ENCODE results near the gene SPRR5.
A peak's percentile ranks its signal among the peaks of the same experiment; 100 is the strongest.

SPRR5 gene

GRCh38 chr1:152986578-152986977, 39.6 kb downstream of the SPRR5 start:
- Histone ChIP-seq H3K4me2 (ENCODE audit: low read length) (no peak overlapping the region), H3K36me3 (ENCODE audit: control insufficient read depth, insufficient read depth, low read length) (no peaks in the 10 kb centered on the region), H2BK5ac (ENCODE audit: low read length) (no peak overlapping the region), H3K9ac (ENCODE audit: low read length) (no peak overlapping the region), H2BK15ac (replicated peaks; ENCODE audit: low read depth) (no peak overlapping the region), H3K23ac (ENCODE audit: low read length) (no peak overlapping the region), H3K4me3 (ENCODE audit: low read length) (no peak overlapping the region), H3K79me2 (ENCODE audit: control insufficient read depth, insufficient read depth, low read length) (no peaks in the 10 kb centered on the region), H3K4ac (ENCODE audit: low read depth, low read length) (no peak overlapping the region), H3K18ac (ENCODE audit: low read length) (no peak overlapping the region), H3K27ac (ENCODE audit: low read depth, low read length) (no peak overlapping the region), H3K56ac (ENCODE audit: low read length) (no peak overlapping the region), H3K27me3 (ENCODE audit: insufficient read depth, low read length, poor library complexity) (no peaks in the 10 kb centered on the region), H2BK120ac (ENCODE audit: low read depth, low read length) (no peak overlapping the region), H2AK5ac (ENCODE audit: low read length) (no peak overlapping the region), H4K8ac (ENCODE audit: low read depth, low read length) (no peak overlapping the region), H3K79me1 (ENCODE audit: low read length) (no peaks in the 10 kb centered on the region), H4K5ac (ENCODE audit: low read length) (no peak overlapping the region), H3K4me1 (ENCODE audit: control insufficient read depth, low read depth, low read length) (no peaks in the 10 kb centered on the region)
- no peak for DNase-seq
- WGBS (ENCODE audit: extremely low coverage, insufficient coverage, low lambda C conversion rate), result no CpG with 5 or more reads among the region's 2 CpGs

DNA sequence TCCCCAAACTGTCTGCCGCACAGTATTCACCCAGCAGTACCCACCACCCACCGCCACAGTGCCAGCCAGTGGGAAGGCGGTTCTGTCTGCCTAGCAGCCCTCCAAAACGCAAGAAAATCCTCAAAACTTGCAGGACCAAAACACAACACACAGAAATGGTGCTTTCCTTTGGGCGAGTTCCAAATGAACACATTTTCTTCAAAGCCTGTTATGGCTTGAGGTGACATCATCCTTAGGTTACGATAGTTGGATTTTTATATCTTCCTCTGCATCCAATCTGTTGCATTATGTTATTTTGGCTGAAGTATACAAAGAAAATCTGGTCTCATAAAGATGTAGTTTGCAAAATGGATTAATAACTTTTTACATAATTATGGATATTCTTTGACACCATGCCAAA, 46.2 kb downstream of the SPRR5 start:
- Histone ChIP-seq H3K27ac (ENCODE audit: low read depth, low read length) (no peak overlapping the region), H2AK5ac (ENCODE audit: low read length) (no peak overlapping the region), H4K8ac (ENCODE audit: low read depth, low read length) (no peak overlapping the region), H3K79me1 (ENCODE audit: low read length) (no peaks in the 10 kb centered on the region), H4K5ac (ENCODE audit: low read length) (no peak overlapping the region), H2BK15ac (replicated peaks; ENCODE audit: low read depth) (no peak overlapping the region), H3K4me1 (ENCODE audit: control insufficient read depth, low read depth, low read length) (no peaks in the 10 kb centered on the region), H3K4ac (ENCODE audit: low read depth, low read length) (no peak overlapping the region), H3K36me3 (ENCODE audit: control insufficient read depth, insufficient read depth, low read length) (no peaks in the 10 kb centered on the region), H2BK120ac (ENCODE audit: low read depth, low read length) (no peak overlapping the region), H3K23ac (ENCODE audit: low read length) (no peak overlapping the region), H3K27me3 (ENCODE audit: insufficient read depth, low read length, poor library complexity) (no peaks in the 10 kb centered on the region), H2BK5ac (ENCODE audit: low read length) (no peak overlapping the region), H3K4me3 (ENCODE audit: low read length) (no peak overlapping the region), H3K56ac (ENCODE audit: low read length) (no peak overlapping the region), H3K4me2 (ENCODE audit: low read length) (no peak overlapping the region), H3K9ac (ENCODE audit: low read length) (no peak overlapping the region), H3K18ac (ENCODE audit: low read length) (no peak overlapping the region), H3K79me2 (ENCODE audit: control insufficient read depth, insufficient read depth, low read length) (no peaks in the 10 kb centered on the region)
- no peak for DNase-seq
- WGBS (ENCODE audit: extremely low coverage, insufficient coverage, low lambda C conversion rate), result no CpG with 5 or more reads among the region's 6 CpGs

GRCh38 chr1:152995842-152996241, 48.8 kb downstream of the SPRR5 start:
- no peak overlapping the region for H3K9ac ChIP-seq (ENCODE audit: low read length)
- no peak for DNase-seq
- no peak overlapping the region for H3K4ac ChIP-seq (ENCODE audit: low read depth, low read length)
- no peak overlapping the region for H4K5ac ChIP-seq (ENCODE audit: low read length)
- H3K79me1 ChIP-seq (ENCODE audit: low read length), result no peaks in the 10 kb centered on the region
- no peak overlapping the region for H2BK120ac ChIP-seq (ENCODE audit: low read depth, low read length)
- no peak overlapping the region for H3K23ac ChIP-seq (ENCODE audit: low read length)
- no peak overlapping the region for H4K8ac ChIP-seq (ENCODE audit: low read depth, low read length)
- H2BK15ac ChIP-seq (replicated peaks; ENCODE audit: low read depth), result no peak overlapping the region
- H2BK5ac ChIP-seq (ENCODE audit: low read length), result no peak overlapping the region
- no peak overlapping the region for H2AK5ac ChIP-seq (ENCODE audit: low read length)
- no CpG with 5 or more reads among the region's 1 CpG for WGBS (ENCODE audit: extremely low coverage, insufficient coverage, low lambda C conversion rate)
- no peak overlapping the region for H3K18ac ChIP-seq (ENCODE audit: low read length)
- H3K4me3 ChIP-seq (ENCODE audit: low read length), result no peak overlapping the region
- H3K79me2 ChIP-seq (ENCODE audit: control insufficient read depth, insufficient read depth, low read length), result no peaks in the 10 kb centered on the region
- H3K56ac ChIP-seq (ENCODE audit: low read length), result no peak overlapping the region
- no peaks in the 10 kb centered on the region for H3K36me3 ChIP-seq (ENCODE audit: control insufficient read depth, insufficient read depth, low read length)
- no peaks in the 10 kb centered on the region for H3K27me3 ChIP-seq (ENCODE audit: insufficient read depth, low read length, poor library complexity)
- no peak overlapping the region for H3K27ac ChIP-seq (ENCODE audit: low read depth, low read length)
- peaks cover 7% of the 10 kb centered on the region for H3K4me1 ChIP-seq (ENCODE audit: control insufficient read depth, low read depth, low read length)
- H3K4me2 ChIP-seq (ENCODE audit: low read length), result no peak overlapping the region

GRCh38 chr1:152996633-152997400, 49.8 kb downstream of the SPRR5 start:
- H3K4me3 ChIP-seq (ENCODE audit: low read length), result no peak overlapping the region
- no peaks in the 10 kb centered on the region for H3K36me3 ChIP-seq (ENCODE audit: control insufficient read depth, insufficient read depth, low read length)
- DNase-seq, result peak; percentile 40
- H2BK15ac ChIP-seq (replicated peaks; ENCODE audit: low read depth), result no peak overlapping the region
- no peaks in the 10 kb centered on the region for H3K79me1 ChIP-seq (ENCODE audit: low read length)
- no peaks in the 10 kb centered on the region for H3K79me2 ChIP-seq (ENCODE audit: control insufficient read depth, insufficient read depth, low read length)
- no peak overlapping the region for H2BK5ac ChIP-seq (ENCODE audit: low read length)
- H3K4me1 ChIP-seq (ENCODE audit: control insufficient read depth, low read depth, low read length), result peaks cover 8% of the 10 kb centered on the region
- no CpG with 5 or more reads among the region's 5 CpGs for WGBS (ENCODE audit: extremely low coverage, insufficient coverage, low lambda C conversion rate)
- no peak overlapping the region for H2BK120ac ChIP-seq (ENCODE audit: low read depth, low read length)
- no peaks in the 10 kb centered on the region for H3K27me3 ChIP-seq (ENCODE audit: insufficient read depth, low read length, poor library complexity)
- no peak overlapping the region for H2AK5ac ChIP-seq (ENCODE audit: low read length)
- no peak overlapping the region for H3K27ac ChIP-seq (ENCODE audit: low read depth, low read length)
- no peak overlapping the region for H3K4me2 ChIP-seq (ENCODE audit: low read length)
- no peak overlapping the region for H4K5ac ChIP-seq (ENCODE audit: low read length)
- H3K18ac ChIP-seq (ENCODE audit: low read length), result no peak overlapping the region
- H3K9ac ChIP-seq (ENCODE audit: low read length), result no peak overlapping the region
- no peak overlapping the region for H4K8ac ChIP-seq (ENCODE audit: low read depth, low read length)
- H3K23ac ChIP-seq (ENCODE audit: low read length), result no peak overlapping the region
- H3K56ac ChIP-seq (ENCODE audit: low read length), result no peak overlapping the region
- H3K4ac ChIP-seq (ENCODE audit: low read depth, low read length), result no peak overlapping the region

GRCh38 chr1:152997901-152998300, 50.9 kb downstream of the SPRR5 start:
- Histone ChIP-seq H3K9ac (ENCODE audit: low read length) (no peak overlapping the region), H4K8ac (ENCODE audit: low read depth, low read length) (no peak overlapping the region), H3K27ac (ENCODE audit: low read depth, low read length) (no peak overlapping the region), H3K23ac (ENCODE audit: low read length) (no peak overlapping the region), H2BK15ac (replicated peaks; ENCODE audit: low read depth) (no peak overlapping the region), H2AK5ac (ENCODE audit: low read length) (no peak overlapping the region), H3K18ac (ENCODE audit: low read length) (no peak overlapping the region), H3K36me3 (ENCODE audit: control insufficient read depth, insufficient read depth, low read length) (no peaks in the 10 kb centered on the region), H3K56ac (ENCODE audit: low read length) (no peak overlapping the region), H3K4me3 (ENCODE audit: low read length) (no peak overlapping the region), H3K27me3 (ENCODE audit: insufficient read depth, low read length, poor library complexity) (no peaks in the 10 kb centered on the region), H3K4me2 (ENCODE audit: low read length) (no peak overlapping the region), H4K5ac (ENCODE audit: low read length) (no peak overlapping the region), H3K4ac (ENCODE audit: low read depth, low read length) (no peak overlapping the region), H2BK5ac (ENCODE audit: low read length) (no peak overlapping the region), H3K79me1 (ENCODE audit: low read length) (no peaks in the 10 kb centered on the region), H3K79me2 (ENCODE audit: control insufficient read depth, insufficient read depth, low read length) (no peaks in the 10 kb centered on the region), H3K4me1 (ENCODE audit: control insufficient read depth, low read depth, low read length) (peaks cover 8% of the 10 kb centered on the region), H2BK120ac (ENCODE audit: low read depth, low read length) (no peak overlapping the region)
- no peak for DNase-seq
- WGBS (ENCODE audit: extremely low coverage, insufficient coverage, low lambda C conversion rate), result no CpG with 5 or more reads among the region's 7 CpGs

GRCh38 chr1:152998476-152998875, 51.5 kb downstream of the SPRR5 start:
- H3K56ac ChIP-seq (ENCODE audit: low read length), result no peak overlapping the region
- H3K79me1 ChIP-seq (ENCODE audit: low read length), result no peaks in the 10 kb centered on the region
- H4K8ac ChIP-seq (ENCODE audit: low read depth, low read length), result no peak overlapping the region
- H3K36me3 ChIP-seq (ENCODE audit: control insufficient read depth, insufficient read depth, low read length), result no peaks in the 10 kb centered on the region
- no peaks in the 10 kb centered on the region for H3K79me2 ChIP-seq (ENCODE audit: control insufficient read depth, insufficient read depth, low read length)
- no peak overlapping the region for H2BK5ac ChIP-seq (ENCODE audit: low read length)
- no peak overlapping the region for H3K23ac ChIP-seq (ENCODE audit: low read length)
- no peak overlapping the region for H2BK15ac ChIP-seq (replicated peaks; ENCODE audit: low read depth)
- H2BK120ac ChIP-seq (ENCODE audit: low read depth, low read length), result no peak overlapping the region
- H3K4ac ChIP-seq (ENCODE audit: low read depth, low read length), result no peak overlapping the region
- H2AK5ac ChIP-seq (ENCODE audit: low read length), result no peak overlapping the region
- peaks cover 8% of the 10 kb centered on the region for H3K4me1 ChIP-seq (ENCODE audit: control insufficient read depth, low read depth, low read length)
- H3K18ac ChIP-seq (ENCODE audit: low read length), result no peak overlapping the region
- no peak for DNase-seq
- H3K4me3 ChIP-seq (ENCODE audit: low read length), result no peak overlapping the region
- H4K5ac ChIP-seq (ENCODE audit: low read length), result no peak overlapping the region
- no peak overlapping the region for H3K9ac ChIP-seq (ENCODE audit: low read length)
- no CpG with 5 or more reads among the region's 4 CpGs for WGBS (ENCODE audit: extremely low coverage, insufficient coverage, low lambda C conversion rate)
- H3K27me3 ChIP-seq (ENCODE audit: insufficient read depth, low read length, poor library complexity), result no peaks in the 10 kb centered on the region
- no peak overlapping the region for H3K4me2 ChIP-seq (ENCODE audit: low read length)
- no peak overlapping the region for H3K27ac ChIP-seq (ENCODE audit: low read depth, low read length)

Measured in mesendoderm (in vitro differentiated cells).